ENCODE data around the gene PIGU. TPM values are rescaled to one million over a fixed set of nuclear protein-coding genes. Genes with fewer than 3 reads are reported as not detected.

PIGU gene
- total and polyA plus RNA-seq, 9 of the 15 experiments (the other 6 are each of a cell fraction or from before 2014, with no cell fraction given) = 6.5 to 100 (median 28.1) TPM

DNA sequence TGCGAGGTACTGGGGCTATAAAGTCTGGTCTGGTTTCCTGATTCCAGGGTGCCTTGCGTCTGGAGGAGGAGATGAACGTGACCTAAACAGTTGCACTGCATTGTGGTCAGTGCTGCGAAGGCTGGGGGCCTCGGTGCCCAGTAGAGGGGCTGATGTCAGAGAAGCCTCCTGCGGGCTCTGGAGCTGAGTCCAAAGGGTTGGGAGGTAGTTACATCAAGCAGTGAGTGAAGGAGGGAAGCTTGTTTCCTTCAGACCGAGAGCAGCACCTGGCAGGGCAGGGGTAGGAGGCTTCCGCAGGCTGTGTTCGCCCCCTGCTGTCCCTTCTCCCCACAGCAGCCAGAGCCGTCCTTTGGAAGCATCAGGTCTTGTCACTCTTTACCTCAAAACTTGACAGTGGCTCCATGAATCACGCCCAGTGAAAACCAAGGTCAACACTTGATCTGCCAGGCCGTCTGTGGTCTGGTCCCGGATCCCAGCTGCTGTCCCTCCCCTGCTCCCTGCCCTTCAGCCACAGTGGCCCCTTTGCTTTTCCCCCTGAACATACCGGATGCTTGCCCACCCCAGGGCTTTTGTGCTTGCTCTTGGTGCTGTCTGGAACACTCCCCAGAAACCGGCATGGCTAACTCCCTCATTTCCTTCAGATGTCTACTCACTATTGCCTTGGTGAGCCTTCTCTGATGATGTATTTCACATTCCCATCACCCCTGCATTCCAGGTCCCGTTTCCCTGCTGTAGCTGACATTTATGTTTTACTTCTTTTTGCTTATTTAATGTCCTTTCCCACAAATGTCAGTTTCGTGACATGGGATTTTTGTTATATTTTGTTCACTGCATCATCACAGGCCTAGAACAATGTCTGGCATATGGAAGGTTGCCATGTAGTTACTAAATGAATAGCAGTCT, 153.7 kb downstream of the PIGU start (continued):
- TF ChIP-seq, protein P1, sequence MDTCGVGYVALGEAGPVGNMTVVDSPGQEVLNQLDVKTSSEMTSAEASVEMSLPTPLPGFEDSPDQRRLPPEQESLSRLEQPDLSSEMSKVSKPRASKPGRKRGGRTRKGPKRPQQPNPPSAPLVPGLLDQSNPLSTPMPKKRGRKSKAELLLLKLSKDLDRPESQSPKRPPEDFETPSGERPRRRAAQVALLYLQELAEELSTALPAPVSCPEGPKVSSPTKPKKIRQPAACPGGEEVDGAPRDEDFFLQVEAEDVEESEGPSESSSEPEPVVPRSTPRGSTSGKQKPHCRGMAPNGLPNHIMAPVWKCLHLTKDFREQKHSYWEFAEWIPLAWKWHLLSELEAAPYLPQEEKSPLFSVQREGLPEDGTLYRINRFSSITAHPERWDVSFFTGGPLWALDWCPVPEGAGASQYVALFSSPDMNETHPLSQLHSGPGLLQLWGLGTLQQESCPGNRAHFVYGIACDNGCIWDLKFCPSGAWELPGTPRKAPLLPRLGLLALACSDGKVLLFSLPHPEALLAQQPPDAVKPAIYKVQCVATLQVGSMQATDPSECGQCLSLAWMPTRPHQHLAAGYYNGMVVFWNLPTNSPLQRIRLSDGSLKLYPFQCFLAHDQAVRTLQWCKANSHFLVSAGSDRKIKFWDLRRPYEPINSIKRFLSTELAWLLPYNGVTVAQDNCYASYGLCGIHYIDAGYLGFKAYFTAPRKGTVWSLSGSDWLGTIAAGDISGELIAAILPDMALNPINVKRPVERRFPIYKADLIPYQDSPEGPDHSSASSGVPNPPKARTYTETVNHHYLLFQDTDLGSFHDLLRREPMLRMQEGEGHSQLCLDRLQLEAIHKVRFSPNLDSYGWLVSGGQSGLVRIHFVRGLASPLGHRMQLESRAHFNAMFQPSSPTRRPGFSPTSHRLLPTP (IDR thresholded peaks at IDR 0.05; ENCODE audit: borderline replicate concordance, extremely low read depth, insufficient read length) = no peak
- TF ChIP-seq ZFP1 (CRISPR knock-in tag; IDR thresholded peaks at IDR 0.05) (no peak), SMARCA4 (IDR thresholded peaks at IDR 0.05) (no peak), RCOR1 (IDR thresholded peaks at IDR 0.05; ENCODE audit: borderline replicate concordance in 1 of 2, low read depth in 2 of 2, low read length in 2 of 2) (peak in 1 of 2 experiments; percentile 45; a peak in 1 of 4 replicates), ZKSCAN8 (CRISPR knock-in tag; IDR thresholded peaks at IDR 0.05) (no peak), NCOA4 (IDR thresholded peaks at IDR 0.05; ENCODE audit: partially characterized antibody) (no peak), HNRNPLL (IDR thresholded peaks at IDR 0.05; ENCODE audit: low read depth, low read length, poor library complexity, severe bottlenecking) (no peak), MED1 (CRISPR knock-in tag; IDR thresholded peaks at IDR 0.05; ENCODE audit: borderline replicate concordance) (no peak), EHMT2 (IDR thresholded peaks at IDR 0.05) (no peak), HNRNPUL1 (IDR thresholded peaks at IDR 0.05; ENCODE audit: low read length) (no peak), RAD21 (CRISPR knock-in tag; conservative IDR thresholded peaks at IDR 0.05 in 1 of 2, IDR thresholded peaks at IDR 0.05 in 1 of 2) (peak; percentile 51 to 89), CC2D1A (IDR thresholded peaks at IDR 0.05) (0 out of 2 replicates have a peak, but pooled peaks have one; percentile 21), BMI1 (IDR thresholded peaks at IDR 0.05; ENCODE audit: low read length) (no peak), TARDBP (IDR thresholded peaks at IDR 0.05) (no peak)
- TF ChIP-seq, protein P2, sequence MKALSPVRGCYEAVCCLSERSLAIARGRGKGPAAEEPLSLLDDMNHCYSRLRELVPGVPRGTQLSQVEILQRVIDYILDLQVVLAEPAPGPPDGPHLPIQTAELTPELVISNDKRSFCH (CRISPR knock-in tag; IDR thresholded peaks at IDR 0.05) = no peak
- TF ChIP-seq, protein P2 (tag; IDR thresholded peaks at IDR 0.05) = no peak
- TF ChIP-seq, protein P3, sequence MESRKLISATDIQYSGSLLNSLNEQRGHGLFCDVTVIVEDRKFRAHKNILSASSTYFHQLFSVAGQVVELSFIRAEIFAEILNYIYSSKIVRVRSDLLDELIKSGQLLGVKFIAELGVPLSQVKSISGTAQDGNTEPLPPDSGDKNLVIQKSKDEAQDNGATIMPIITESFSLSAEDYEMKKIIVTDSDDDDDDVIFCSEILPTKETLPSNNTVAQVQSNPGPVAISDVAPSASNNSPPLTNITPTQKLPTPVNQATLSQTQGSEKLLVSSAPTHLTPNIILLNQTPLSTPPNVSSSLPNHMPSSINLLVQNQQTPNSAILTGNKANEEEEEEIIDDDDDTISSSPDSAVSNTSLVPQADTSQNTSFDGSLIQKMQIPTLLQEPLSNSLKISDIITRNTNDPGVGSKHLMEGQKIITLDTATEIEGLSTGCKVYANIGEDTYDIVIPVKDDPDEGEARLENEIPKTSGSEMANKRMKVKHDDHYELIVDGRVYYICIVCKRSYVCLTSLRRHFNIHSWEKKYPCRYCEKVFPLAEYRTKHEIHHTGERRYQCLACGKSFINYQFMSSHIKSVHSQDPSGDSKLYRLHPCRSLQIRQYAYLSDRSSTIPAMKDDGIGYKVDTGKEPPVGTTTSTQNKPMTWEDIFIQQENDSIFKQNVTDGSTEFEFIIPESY (CRISPR knock-in tag; IDR thresholded peaks at IDR 0.05) = no peak
- TF ChIP-seq, protein P4, sequence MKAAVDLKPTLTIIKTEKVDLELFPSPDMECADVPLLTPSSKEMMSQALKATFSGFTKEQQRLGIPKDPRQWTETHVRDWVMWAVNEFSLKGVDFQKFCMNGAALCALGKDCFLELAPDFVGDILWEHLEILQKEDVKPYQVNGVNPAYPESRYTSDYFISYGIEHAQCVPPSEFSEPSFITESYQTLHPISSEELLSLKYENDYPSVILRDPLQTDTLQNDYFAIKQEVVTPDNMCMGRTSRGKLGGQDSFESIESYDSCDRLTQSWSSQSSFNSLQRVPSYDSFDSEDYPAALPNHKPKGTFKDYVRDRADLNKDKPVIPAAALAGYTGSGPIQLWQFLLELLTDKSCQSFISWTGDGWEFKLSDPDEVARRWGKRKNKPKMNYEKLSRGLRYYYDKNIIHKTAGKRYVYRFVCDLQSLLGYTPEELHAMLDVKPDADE (conservative IDR thresholded peaks at IDR 0.05; ENCODE audit: control insufficient read depth, low read depth, low read length) = no peak
- TF ChIP-seq, protein P5, sequence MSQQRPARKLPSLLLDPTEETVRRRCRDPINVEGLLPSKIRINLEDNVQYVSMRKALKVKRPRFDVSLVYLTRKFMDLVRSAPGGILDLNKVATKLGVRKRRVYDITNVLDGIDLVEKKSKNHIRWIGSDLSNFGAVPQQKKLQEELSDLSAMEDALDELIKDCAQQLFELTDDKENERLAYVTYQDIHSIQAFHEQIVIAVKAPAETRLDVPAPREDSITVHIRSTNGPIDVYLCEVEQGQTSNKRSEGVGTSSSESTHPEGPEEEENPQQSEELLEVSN (IDR thresholded peaks at IDR 0.05; ENCODE audit: borderline replicate concordance in 1 of 2, extremely low read depth in 1 of 2, insufficient read depth in 1 of 2, insufficient read length in 1 of 2, low read depth in 1 of 2, low read length in 1 of 2, poor library complexity in 1 of 2, severe bottlenecking in 1 of 2) = peak in 1 of 2 experiments; percentile 23

All from K562 (cell line).